HUES6 (cell line): ENCODE results near the gene KRTAP12-2.

Experiments
- H3K27ac ChIP-seq: 2 replicates; pipeline ENCODE4 v1.7.0; 2013; ENCODE audit warnings: low read depth, mild to moderate bottlenecking, low read length, inconsistent platforms
- H3K27me3 ChIP-seq: 2 replicates; pipeline ENCODE4 v1.6.1; 2013; ENCODE audit warnings: low read length; ENCODE audit not compliant: control insufficient read depth, insufficient read depth
- H3K36me3 ChIP-seq: 2 replicates; pipeline ENCODE4 v1.6.1; 2013; ENCODE audit warnings: low read length; ENCODE audit not compliant: control insufficient read depth, insufficient read depth
- H3K4me1 ChIP-seq: 2 replicates; pipeline ENCODE4 v1.6.1; 2013; ENCODE audit warnings: low read length; ENCODE audit not compliant: control insufficient read depth, insufficient read depth
- H3K4me3 ChIP-seq: 2 replicates; pipeline ENCODE4 v1.5.1; 2013; ENCODE audit warnings: low read depth, low read length
- H3K9ac ChIP-seq: one replicate; pipeline ENCODE4 v1.6.1; 2013; ENCODE audit warnings: mild to moderate bottlenecking, low read length
- H3K9me3 ChIP-seq: 2 replicates; pipeline ENCODE4 v1.6.1; 2013; ENCODE audit warnings: low read depth, low read length; ENCODE audit not compliant: control insufficient read depth, insufficient read depth

Gene KRTAP12-2, protein sequence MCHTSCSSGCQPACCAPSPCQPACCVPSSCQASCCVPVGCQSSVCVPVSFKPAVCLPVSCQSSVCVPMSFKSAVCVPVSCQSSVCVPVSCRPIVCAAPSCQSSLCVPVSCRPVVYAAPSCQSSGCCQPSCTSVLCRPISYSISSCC

GRCh38 chr21:44666401-44667320 is at the start of gene KRTAP12-2:
KRTAP12-2 (minus strand) TSS chr21:44666927; CDS start chr21:44666886, 41 bp downstream.
- Histone ChIP-seq H3K4me3 (no peak within 1 kb of the TSS), H3K4me1 (peaks cover 3% of the 10 kb centered on the region; the same call in 1 of the 2 replicates), H3K9me3 (peaks cover 36% of the 10 kb centered on the region), H3K27me3 (no peaks in the 10 kb centered on the region), H3K36me3 (no peaks in the 10 kb centered on the region), H3K27ac (no peak within 1 kb of the TSS), H3K9ac (no peak within 1 kb of the TSS)

DNA sequence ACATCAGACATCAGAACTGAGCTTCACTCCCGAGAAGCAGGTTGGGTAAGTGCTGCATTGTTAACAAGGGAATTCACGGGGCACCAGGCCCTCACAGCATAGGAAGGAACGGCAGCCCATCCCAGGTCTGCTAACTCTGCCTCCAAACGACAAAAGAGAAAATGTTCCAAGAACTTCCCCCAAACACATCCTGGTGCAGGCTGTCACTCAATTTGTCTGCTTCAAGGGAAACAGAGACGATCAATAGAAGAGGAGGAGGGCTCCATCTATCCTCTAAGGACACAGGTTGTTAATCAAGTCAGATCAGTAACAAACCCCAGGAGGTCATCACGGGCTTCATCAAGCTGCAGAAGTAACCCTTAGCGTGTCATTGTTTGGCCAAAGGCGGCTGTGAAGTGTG is 48.2 kb upstream of the KRTAP12-2 start:
- H3K27ac ChIP-seq, result no peak overlapping the region
- H3K9me3 ChIP-seq, result no peaks in the 10 kb centered on the region
- no peak overlapping the region for H3K9ac ChIP-seq
- no peaks in the 10 kb centered on the region for H3K36me3 ChIP-seq
- no peak overlapping the region for H3K4me3 ChIP-seq
- peaks cover 52% of the 10 kb centered on the region for H3K27me3 ChIP-seq
- peaks cover 35% of the 10 kb centered on the region for H3K4me1 ChIP-seq

DNA sequence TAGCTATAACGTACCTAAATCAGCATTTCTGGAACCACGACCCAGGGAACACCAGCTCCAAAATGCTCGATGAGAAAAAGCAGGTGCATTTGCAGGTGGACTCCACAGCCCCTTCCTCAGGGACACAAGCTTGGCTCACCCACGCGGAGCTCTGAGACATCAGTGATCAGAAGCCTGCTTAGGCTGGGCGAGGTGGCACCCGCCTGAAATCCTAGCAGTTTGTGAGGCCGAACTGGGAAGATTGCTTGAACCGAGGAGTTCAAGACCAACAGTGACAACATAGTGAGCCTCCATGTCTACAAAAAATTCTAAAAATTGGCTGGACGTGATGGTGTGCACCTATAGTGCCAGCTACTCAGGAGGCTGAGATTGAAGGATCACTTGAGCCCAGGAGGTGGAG is 47.1 kb upstream of the KRTAP12-2 start:
- no peaks in the 10 kb centered on the region for H3K36me3 ChIP-seq
- H3K9ac ChIP-seq, result no peak overlapping the region
- H3K4me1 ChIP-seq, result peaks cover 45% of the 10 kb centered on the region
- H3K27ac ChIP-seq, result no peak overlapping the region
- no peaks in the 10 kb centered on the region for H3K9me3 ChIP-seq
- peaks cover 63% of the 10 kb centered on the region for H3K27me3 ChIP-seq
- no peak overlapping the region for H3K4me3 ChIP-seq

DNA sequence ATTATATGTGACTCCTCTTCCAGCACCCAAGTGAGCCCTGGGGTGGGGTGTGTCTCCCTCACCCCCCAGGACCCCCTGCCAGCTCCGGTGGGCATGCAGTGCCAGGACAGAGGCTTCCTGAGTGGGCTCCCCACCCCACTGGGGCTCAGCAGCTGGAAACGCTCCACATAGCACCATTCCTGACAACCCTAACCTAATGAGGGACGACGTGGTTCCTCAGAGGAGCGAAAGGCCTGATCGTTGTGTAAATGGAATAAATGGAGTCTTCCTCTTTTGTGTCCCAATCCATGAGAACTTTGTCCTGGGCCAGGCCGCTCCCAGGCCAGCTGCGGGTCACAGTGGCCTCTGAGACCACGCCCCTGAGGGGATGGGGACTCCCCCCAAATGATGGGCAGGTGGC is 46.4 kb upstream of the KRTAP12-2 start:
- no peak overlapping the region for H3K9ac ChIP-seq
- H3K27me3 ChIP-seq, result peaks cover 70% of the 10 kb centered on the region
- peaks cover 45% of the 10 kb centered on the region for H3K4me1 ChIP-seq
- no peak overlapping the region for H3K27ac ChIP-seq
- no peak overlapping the region for H3K4me3 ChIP-seq
- no peaks in the 10 kb centered on the region for H3K36me3 ChIP-seq
- no peaks in the 10 kb centered on the region for H3K9me3 ChIP-seq

DNA sequence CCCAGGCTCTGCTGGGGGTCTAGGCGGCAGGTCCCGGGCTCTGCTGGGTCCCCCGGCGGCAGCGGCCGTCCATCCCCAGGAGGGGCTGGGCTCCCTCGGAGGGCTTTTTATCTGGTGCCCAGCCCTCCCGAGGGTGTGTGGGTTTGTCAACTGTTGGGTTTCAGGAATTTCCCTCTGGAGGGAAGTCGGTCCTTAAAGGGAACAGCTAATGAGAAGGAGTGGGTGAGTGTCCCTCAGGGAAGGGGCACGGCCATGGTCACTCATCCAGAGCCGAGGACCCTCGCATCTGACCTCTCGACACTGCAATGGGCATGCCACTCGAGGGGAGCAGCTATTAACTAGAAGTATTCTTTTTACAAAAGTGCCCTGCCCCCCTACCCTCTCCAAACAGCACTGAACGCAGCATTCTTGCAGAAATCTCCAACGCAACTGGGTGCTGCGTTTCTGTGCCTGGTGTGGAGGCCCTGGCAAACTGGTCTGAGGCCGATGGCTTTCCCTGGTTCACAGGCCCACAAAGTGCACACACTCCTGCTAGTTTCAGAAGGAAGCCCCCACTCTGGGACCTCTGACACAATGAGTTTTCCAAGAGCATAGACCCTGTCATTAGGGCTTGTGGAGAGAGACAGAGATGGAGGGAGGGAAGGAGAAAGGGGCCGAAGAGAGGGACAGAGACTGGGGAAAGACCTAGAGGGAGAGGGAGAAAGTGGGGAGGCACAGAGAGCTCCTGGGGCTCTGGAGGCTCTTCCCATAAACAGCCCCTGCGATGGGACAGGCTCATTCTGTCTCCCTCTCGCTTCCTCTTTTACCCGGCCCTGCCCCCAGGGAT is 45.7 kb upstream of the KRTAP12-2 start:
- Histone ChIP-seq H3K27me3 (peaks cover 76% of the 10 kb centered on the region), H3K4me3 (peak overlapping the region; percentile 64), H3K9ac (peak overlapping the region; percentile 2), H3K4me1 (peaks cover 48% of the 10 kb centered on the region), H3K27ac (no peak overlapping the region), H3K9me3 (no peaks in the 10 kb centered on the region), H3K36me3 (no peaks in the 10 kb centered on the region)

GRCh38 chr21:44711327-44712202 is 44.8 kb upstream of the KRTAP12-2 start, which contains the start of gene TSPEAR:
TSPEAR (minus strand) TSS chr21:44711572; CDS start chr21:44711514, 58 bp downstream.
- no peak within 1 kb of the TSS for H3K27ac ChIP-seq
- no peaks in the 10 kb centered on the region for H3K36me3 ChIP-seq
- peaks cover 84% of the 10 kb centered on the region for H3K27me3 ChIP-seq
- peak within 1 kb of the TSS; percentile 67 for H3K9ac ChIP-seq
- H3K4me1 ChIP-seq, result peaks cover 50% of the 10 kb centered on the region
- H3K4me3 ChIP-seq, result peak within 1 kb of the TSS; percentile 64
- H3K9me3 ChIP-seq, result no peaks in the 10 kb centered on the region

GRCh38 chr21:44710756-44711326 is 44.1 kb upstream of the KRTAP12-2 start:
- peak overlapping the region; percentile 64 for H3K4me3 ChIP-seq
- H3K27me3 ChIP-seq, result peaks cover 91% of the 10 kb centered on the region
- H3K4me1 ChIP-seq, result peaks cover 56% of the 10 kb centered on the region

GRCh38 chr21:44710294-44710665 is 43.6 kb upstream of the KRTAP12-2 start:
- Histone ChIP-seq H3K27me3 (peaks cover 91% of the 10 kb centered on the region), H3K9ac (peak overlapping the region; percentile 67), H3K4me3 (peak overlapping the region; percentile 64), H3K9me3 (no peaks in the 10 kb centered on the region), H3K27ac (no peak overlapping the region), H3K4me1 (peaks cover 56% of the 10 kb centered on the region), H3K36me3 (no peaks in the 10 kb centered on the region)

More at GRCh38 chr21:44710756-44711326, 44.1 kb upstream of the KRTAP12-2 start:
- Histone ChIP-seq H3K9me3 (no peaks in the 10 kb centered on the region), H3K27ac (no peak overlapping the region), H3K36me3 (no peaks in the 10 kb centered on the region), H3K9ac (peak overlapping the region; percentile 67)

DNA sequence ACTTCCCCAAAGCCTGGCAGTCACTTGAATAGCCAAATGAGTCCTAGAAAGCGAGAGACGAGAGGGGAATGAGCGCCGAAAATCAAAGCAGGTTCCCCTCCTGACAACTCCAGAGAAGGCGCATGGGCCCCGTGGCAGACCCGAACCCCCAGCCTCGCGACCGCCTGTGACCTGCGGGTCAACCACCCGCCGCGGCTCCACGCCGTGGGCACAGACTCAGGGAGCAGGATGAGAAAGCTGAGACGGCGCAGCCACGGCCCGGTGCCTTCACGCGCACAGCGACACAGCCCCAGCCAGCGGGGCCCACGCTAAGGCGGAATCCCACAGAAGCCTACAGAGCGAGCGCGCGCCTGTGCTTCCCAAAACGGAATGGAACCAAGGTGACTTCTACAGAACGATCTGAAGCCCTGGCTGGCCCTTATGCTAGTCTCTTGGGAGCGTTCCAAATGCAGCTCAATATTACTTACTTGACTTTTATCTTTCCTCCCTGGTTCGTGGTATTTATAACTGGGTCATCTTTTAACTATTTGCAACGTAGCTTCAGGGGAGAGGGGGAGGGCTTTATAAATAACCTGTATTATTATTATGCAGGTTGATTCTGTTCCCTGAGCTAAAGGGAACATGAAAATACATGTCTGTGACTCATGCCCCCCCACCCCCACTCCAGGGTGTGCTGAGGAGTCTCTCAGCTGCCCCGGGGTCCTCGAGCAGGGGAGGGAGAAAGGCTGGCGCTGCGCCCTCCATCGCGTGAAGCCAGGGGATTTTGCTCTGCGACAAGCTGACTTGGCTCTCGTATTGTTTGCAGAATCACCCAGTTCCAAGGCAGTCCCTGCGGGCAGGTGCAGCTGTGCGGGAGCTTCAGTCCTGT is 42.9 kb upstream of the KRTAP12-2 start:
- Histone ChIP-seq H3K9me3 (no peaks in the 10 kb centered on the region), H3K27me3 (peaks cover 87% of the 10 kb centered on the region), H3K4me1 (peaks cover 58% of the 10 kb centered on the region), H3K4me3 (peak overlapping the region; percentile 64), H3K36me3 (no peaks in the 10 kb centered on the region), H3K9ac (peak overlapping the region; percentile 67), H3K27ac (no peak overlapping the region)
